Ecto neural progenitor cell (in vitro differentiated cells): ENCODE results near the gene SNRNP70.

Experiments used
- DNase-seq: peaks from one replicate; pipeline ENCODE4 v3.0.0-alpha.2; 2018; ENCODE audit warnings: low spot score

The SNRNP70 gene

GRCh38 chr19:49148784-49149651 lies 63.8 kb downstream of the SNRNP70 start:
- peak; percentile 100 for DNase-seq

GRCh38 chr19:49149652-49150105 lies 64.4 kb downstream of the SNRNP70 start:
- peak; percentile 86 for DNase-seq

- DNase-seq: peak; percentile 92
Observed at GRCh38 chr19:49150106-49150943, 65.1 kb downstream of the SNRNP70 start.

- no peak for DNase-seq
Observed at GRCh38 chr19:49150944-49151243, 65.6 kb downstream of the SNRNP70 start.

- DNase-seq: peak; percentile 86
Observed at GRCh38 chr19:49151267-49152118, 66.2 kb downstream of the SNRNP70 start.

- DNase-seq: no peak
Observed at GRCh38 chr19:49152119-49152550, 66.9 kb downstream of the SNRNP70 start.

GRCh38 chr19:49153167-49153809 lies 68.0 kb downstream of the SNRNP70 start:
- DNase-seq: no peak

GRCh38 chr19:49154279-49154678 lies 69.0 kb downstream of the SNRNP70 start:
- DNase-seq: no peak

DNA sequence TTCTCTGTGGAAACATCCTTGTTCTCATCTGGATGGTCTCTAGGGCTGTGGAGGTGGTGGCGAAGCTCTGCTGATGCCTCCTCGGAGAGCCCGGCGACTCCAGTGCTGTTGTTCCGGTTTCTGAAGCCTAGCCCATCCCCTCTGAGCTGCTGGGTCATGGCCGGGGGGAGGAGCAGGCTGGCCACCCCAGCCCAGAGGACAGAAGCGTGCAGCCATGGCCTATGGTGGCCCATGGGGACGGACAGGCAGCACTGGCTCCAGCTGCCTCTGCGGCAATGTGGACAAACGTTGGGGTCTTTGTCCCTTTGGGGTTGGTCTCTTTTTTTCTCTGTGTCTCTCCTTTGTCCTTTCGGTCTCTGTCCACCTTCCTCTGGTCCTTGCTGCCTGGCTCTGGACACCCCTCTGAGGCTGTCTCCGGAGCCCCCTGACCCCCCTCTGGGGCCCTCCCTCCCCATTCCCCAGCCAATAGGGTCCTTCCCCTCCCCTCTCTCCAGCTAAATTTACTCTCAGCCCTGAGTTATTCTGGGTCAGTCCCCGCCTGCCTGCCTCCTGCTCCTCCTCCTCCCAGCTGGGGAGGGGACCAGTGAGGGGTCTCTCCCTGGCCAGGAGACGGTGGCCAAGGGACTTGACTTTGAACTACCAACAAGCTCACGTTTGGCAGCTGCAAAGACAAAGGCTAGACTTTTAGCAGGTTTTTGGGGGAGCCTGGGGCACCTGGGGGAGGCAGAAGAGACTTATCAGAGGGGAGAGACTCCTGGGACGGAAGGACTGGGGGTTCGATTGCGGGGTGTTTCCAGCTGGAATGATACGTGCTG lies 70.0 kb downstream of the SNRNP70 start, which contains the start of gene HRC:
TSS of gene HRC (minus strand) at position 392 of the 815 bp plus-strand sequence. CDS start at position 233, 159 bp downstream.
- no peak for DNase-seq

DNA sequence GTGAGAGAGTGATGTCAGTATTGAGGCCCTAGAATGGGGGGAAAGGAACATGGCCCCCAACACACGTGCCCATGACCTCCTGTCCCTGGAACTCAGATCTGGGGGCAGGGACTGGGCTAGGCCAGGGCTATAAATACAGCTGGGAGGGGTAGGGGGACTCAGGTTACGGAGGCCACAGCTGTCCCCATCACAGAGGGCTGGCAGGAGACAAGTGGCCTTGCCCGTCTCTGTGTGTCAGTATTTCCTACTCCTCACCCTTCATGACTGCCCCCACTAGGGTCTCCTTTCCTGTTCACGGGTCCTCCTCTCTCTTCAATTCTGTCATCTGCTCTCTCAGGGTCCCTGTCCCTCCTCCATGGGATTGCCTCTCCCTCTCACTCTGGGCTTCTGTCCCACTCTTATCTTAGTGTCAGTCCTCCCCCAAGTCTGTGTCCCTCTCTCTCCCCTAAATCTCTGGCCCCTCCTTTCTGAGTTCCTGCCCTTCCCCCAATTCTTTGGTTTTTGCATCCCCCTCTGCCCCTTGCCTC lies 70.6 kb downstream of the SNRNP70 start:
- no peak for DNase-seq

- peak; percentile 94 for DNase-seq
Observed at GRCh38 chr19:49157445-49158224, 72.4 kb downstream of the SNRNP70 start, which contains the start of gene TRPM4. Gene TRPM4 (plus strand): TSS chr19:49157792. CDS start chr19:49157867, 75 bp downstream.
